Cardiac fibroblast (primary cell): ENCODE measurements around the gene NRG3.

Experiments
- DNase-seq, 2 donors: peaks; one replicate each; pipeline versions ENCODE4 v3.0.0 to v3.0.0-alpha.2; 2010; ENCODE audit warnings: low read depth in 2 of 2
- H3K4me3 ChIP-seq, 2 donors: replicated peaks in 1 of 2; 1 replicate in 1 of 2; 2 replicates in 1 of 2; pipeline ENCODE4 v1.5.1; 2011; ENCODE audit warnings: low read depth in 2 of 2, low read length in 2 of 2, mild to moderate bottlenecking in 2 of 2, moderate library complexity in 1 of 2
- CTCF ChIP-seq: IDR thresholded peaks from one replicate; pipeline ENCODE4 v1.5.1; 2011; ENCODE audit warnings: low read depth, mild to moderate bottlenecking, low read length, inconsistent platforms

NRG3 gene

GRCh38 chr10:82759050-82759449, 884.1 kb downstream of the NRG3 start:
- TF ChIP-seq CTCF, result no peak
- DNase-seq, result no peak
- no peak overlapping the region for H3K4me3 ChIP-seq

GRCh38 chr10:82762641-82763040, 887.6 kb downstream of the NRG3 start:
- no peak for DNase-seq
- H3K4me3 ChIP-seq, result no peak overlapping the region
- no peak for TF ChIP-seq CTCF

GRCh38 chr10:82768040-82768439, 893.0 kb downstream of the NRG3 start:
- TF ChIP-seq CTCF, result no peak
- H3K4me3 ChIP-seq, result no peak overlapping the region
- no peak for DNase-seq

GRCh38 chr10:82778908-82779307, 903.9 kb downstream of the NRG3 start:
- DNase-seq, result no peak
- no peak overlapping the region for H3K4me3 ChIP-seq
- no peak for TF ChIP-seq CTCF

- peak; percentile 8 to 24 for DNase-seq
- no peak overlapping the region for H3K4me3 ChIP-seq
Measured at GRCh38 chr10:82796510-82796909, 921.5 kb downstream of the NRG3 start.

GRCh38 chr10:82801289-82801688, 926.3 kb downstream of the NRG3 start:
- no peak overlapping the region for H3K4me3 ChIP-seq

More at GRCh38 chr10:82796510-82796909, 921.5 kb downstream of the NRG3 start:
- peak; percentile 27 for TF ChIP-seq CTCF

More at GRCh38 chr10:82801289-82801688, 926.3 kb downstream of the NRG3 start:
- no peak for TF ChIP-seq CTCF
- no peak for DNase-seq
